Activated CD4-positive, alpha-beta T cell treated with anti-CD3 and anti-CD28 coated beads, Interleukin-2, amount 50 U/mL, for 24 hours (primary cell): ENCODE measurements around the gene EED.
"Not testable (repeated sequence)": the region's sequence is repeated elsewhere in the genome, so short reads cannot be mapped to it uniquely, and the experiment has no call there.

ENCODE experiments used
- DNase-seq, 2 donors: peaks; one replicate each; pipeline ENCODE4 v3.0.0-alpha.2; 2020; ENCODE audit warnings: low read depth in 1 of 2, low spot score in 1 of 2

EED gene

DNA sequence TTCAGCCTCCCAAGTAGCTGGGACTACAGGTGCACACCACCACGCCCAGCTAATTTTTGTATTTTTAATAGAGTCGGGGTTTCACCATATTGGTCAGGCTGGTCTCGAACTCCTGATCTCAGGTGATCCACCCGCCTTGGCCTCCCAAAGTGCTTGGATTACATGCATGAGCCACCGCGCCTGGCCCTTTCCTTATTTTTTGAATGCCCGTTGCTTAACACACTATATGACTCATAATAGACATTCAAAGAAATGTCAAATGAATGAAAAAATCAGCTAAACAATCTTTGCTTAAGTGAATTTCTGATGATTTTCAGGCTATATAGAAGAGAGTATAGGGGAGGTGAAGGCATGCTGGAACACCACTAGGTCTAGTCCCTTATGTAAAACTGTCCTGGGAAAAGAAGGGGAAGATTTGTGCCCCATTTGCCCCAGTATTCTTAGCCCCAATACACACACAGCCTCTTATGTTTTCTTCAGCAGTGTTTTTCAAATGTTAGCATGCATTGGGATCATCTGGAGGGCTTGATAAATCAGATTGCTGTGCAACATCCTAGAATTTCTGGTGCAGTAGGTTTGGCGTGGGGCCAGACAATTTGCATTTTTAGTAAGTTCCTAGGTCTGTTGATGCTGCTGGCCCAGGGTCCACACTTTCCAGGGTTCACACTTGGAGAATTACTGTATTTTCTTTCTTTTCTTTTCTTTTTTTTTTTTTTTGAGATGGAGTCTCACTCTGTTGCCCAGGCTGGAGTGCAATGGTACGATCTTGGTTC, 45.1 kb downstream of the EED start:
- DNase-seq = not testable (repeated sequence)

DNA sequence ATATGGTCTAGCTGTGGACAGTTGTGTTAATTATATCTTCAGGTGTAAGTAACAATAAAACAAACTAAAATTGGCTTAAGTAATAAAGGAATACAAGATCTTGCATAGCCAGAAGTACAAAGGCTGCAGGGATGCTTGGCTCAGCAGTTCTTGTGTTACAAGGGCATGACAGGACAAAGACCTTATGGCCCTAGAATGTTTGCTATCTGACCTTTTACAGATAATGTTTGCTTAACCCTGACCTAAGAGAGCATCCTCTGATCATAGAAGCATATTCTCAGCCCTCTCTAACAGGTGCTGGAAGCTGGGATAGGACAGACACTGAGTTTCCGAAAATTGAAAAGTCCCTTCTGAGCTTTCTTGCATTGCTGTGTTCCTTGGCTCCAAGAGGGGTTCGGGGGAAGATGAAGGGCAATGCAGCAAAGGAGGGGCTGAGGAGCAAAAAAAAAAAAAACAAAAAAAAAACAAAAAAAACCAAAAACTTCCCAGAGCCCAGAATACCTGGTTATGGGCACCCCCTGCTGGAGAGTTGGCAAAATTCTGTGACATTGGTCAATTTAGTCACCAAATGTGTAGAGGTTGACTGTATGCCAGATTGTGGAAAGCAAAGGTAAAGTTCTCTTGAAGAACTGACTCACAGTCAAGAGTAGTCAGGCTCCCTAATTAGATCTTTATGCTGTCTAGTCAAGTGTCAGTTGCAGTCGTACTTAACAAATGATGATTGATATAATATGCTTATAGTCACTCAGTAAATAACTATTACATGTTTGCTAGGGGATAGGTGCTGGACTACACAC, 47.1 kb downstream of the EED start:
- DNase-seq = peak in 1 of 2 donors; percentile 70

DNA sequence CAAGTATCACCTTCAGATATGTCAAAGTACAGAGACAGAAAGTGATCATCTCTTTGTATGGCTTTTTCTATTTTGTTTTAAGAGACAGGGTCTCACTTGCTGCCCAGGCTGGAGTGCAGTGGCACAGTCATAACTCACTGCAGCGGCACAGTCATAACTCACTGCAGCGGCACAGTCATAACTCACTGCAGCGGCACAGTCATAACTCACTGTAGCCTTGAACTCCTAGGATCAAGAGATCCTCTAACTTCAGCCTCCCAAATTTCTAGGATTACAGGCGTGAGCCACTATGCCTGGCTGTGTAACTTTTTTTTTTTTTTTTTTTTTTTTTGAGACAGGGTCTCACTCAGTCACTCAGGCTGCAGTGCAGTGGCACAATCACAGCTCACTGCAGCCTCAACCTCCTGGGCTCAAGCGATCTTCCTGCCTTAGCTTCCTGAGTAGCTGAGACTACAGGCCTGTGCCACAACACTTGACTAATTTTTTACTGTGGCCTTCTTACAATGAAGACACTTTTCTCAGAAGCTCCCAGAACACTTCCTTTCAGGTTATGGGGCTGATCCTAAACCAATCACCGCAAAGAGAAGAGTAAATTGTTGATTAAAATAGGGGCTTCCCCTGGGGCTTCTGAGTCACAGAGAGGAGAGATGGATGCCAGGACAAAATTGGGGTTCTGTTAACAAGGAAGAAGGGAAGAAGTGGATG, 48.5 kb downstream of the EED start:
- DNase-seq = no peak

GRCh38 chr11:86294026-86294425, 49.5 kb downstream of the EED start:
- no peak for DNase-seq

DNA sequence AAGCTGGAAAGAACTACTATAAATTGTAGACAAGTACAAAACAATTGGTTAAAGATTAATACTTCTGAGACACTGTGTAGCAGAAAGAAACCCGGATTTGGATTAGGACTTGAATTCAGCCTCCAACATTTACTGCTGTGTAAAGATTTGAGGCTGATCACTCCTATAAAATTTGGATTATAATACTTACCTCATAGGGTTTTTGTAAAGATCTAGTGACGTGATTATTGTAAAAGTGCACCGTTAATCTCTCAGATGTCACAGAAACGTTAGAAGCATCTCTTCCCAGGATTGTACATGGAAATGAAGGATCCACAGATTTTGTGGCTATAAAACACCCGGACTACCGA, 57.2 kb downstream of the EED start:
- no peak for DNase-seq

DNA sequence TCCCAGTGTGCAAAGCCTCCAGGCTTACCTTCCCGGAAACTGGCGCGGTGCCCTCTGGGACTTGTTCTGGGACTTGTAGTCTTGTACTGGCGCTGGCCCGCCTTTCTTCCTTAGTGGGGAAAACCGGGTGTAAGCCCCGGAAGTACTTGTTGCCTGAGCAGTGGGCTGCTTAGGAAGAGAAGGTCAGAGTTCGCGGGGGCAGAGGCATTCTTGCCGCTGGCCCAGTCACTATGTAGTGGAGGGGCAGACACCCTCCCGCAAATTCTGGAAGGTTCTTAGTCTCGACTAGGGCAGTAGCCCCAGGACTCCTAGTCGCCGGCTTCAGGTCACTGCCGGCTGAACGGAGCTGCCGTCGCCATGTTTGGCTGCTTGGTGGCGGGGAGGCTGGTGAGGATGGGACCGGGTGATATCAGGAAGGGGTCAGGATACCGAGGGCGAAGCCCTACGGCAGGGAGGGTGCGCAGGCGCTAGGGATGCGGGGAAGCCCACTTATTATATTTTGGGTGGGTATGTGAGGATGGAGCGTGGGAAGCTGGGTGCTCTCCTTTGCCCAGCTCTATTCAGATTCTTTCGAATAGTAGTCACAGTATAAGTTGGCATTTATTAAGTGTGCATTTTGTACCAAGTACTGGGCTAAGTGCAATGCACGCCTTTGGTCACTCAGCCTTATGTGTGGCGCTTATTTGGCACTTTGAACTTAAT, 57.7 kb downstream of the EED start, which contains the start of gene HIKESHI:
Gene HIKESHI, plus strand, starts transcription at position 149 of the 702 bp plus-strand sequence. Its CDS starts 209 bp downstream, at position 358.
- peak; percentile 80 to 93 for DNase-seq

- no peak for DNase-seq
Measured at GRCh38 chr11:86303257-86303656, 58.7 kb downstream of the EED start.

GRCh38 chr11:86308710-86309109, 64.2 kb downstream of the EED start:
- not testable (repeated sequence) for DNase-seq

DNA sequence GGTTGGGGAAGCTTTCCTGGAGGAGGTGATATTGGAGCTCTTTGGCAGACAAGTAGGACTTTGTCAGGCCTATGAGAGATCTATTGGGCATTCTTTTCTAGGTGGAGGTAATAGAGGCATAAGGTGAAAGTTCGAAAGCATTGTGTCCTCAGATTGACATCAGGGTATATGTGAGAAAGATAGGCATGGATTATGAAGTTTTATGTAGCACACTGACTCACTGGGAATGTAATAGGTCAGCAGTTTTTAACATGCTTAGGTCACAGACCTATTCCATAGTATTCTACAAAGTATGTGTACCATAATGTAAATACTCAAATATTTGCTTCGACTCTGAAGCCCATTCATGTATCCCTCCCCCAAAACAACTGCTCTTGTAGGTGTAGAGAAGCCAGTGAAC, 69.2 kb downstream of the EED start:
- DNase-seq = no peak

- DNase-seq = no peak
Measured at GRCh38 chr11:86314636-86315035, 70.1 kb downstream of the EED start.
